ENCODE measurements around the gene CADPS. TPM values are rescaled to one million over a fixed set of nuclear protein-coding genes. Genes with fewer than 3 reads are reported as not detected.

Gene CADPS
- total RNA-seq, 1 experiment from 2014 or later: not detected

- no peak for DNase-seq
- no peaks in the 10 kb centered on the region for H3K36me3 ChIP-seq (ENCODE audit: low read depth, low read length)
- H3K79me2 ChIP-seq (ENCODE audit: low read length): no peaks in the 10 kb centered on the region
- ChIA-PET CTCF (no interaction called here), POLR2A (ENCODE audit: unreplicated experiment) (no interaction called here)
- no peak overlapping the region for H3K4me2 ChIP-seq (ENCODE audit: low read length)
- peaks cover 3% of the 10 kb centered on the region; the same call in 1 of the 2 replicates for H3K27me3 ChIP-seq (ENCODE audit: low read length)
- no peak for ATAC-seq
- H3K4me3 ChIP-seq (ENCODE audit: low read length): no peak overlapping the region
- H3F3A ChIP-seq (ENCODE audit: low read length, unreplicated experiment): no peaks in the 10 kb centered on the region
- no peaks in the 10 kb centered on the region for H3K4me1 ChIP-seq (ENCODE audit: insufficient read depth, low read length)
- H3K9me3 ChIP-seq (ENCODE audit: low read length): no peaks in the 10 kb centered on the region
- H3K27ac ChIP-seq (ENCODE audit: low read length): no peak overlapping the region
- intact Hi-C loops (cut with micrococcal nuclease): no loop called here
- H3K9ac ChIP-seq (ENCODE audit: low read length): no peak overlapping the region
- no TSS peak for BruUV-seq (replicated peaks)
- no peaks in the 10 kb centered on the region for H3K9me2 ChIP-seq (replicated peaks; ENCODE audit: low read length)
- H2AFZ ChIP-seq (ENCODE audit: low read length): no peak overlapping the region
- H4K20me1 ChIP-seq (ENCODE audit: low read length): no peaks in the 10 kb centered on the region
- TF ChIP-seq EZH2 (IDR thresholded peaks at IDR 0.05; ENCODE audit: low read length, unreplicated experiment) (no peak), EZH2phosphoT487 (IDR thresholded peaks at IDR 0.05; ENCODE audit: borderline replicate concordance, low read length) (no peak), CTCF (conservative IDR thresholded peaks at IDR 0.05; ENCODE audit: low read depth, low read length) (no peak)
These were observed 374.5 kb downstream of the CADPS start for GRCh38 chr3:62500556-62501288.

- no peak for DNase-seq
- ChIA-PET CTCF (no interaction called here), POLR2A (ENCODE audit: unreplicated experiment) (no interaction called here)
- H3K79me2 ChIP-seq (ENCODE audit: low read length): no peaks in the 10 kb centered on the region
- no peaks in the 10 kb centered on the region for H3K36me3 ChIP-seq (ENCODE audit: low read depth, low read length)
- H3K27ac ChIP-seq (ENCODE audit: low read length): no peak overlapping the region
- no peaks in the 10 kb centered on the region for H4K20me1 ChIP-seq (ENCODE audit: low read length)
- no peaks in the 10 kb centered on the region for H3F3A ChIP-seq (ENCODE audit: low read length, unreplicated experiment)
- no TSS peak for BruUV-seq (replicated peaks)
- no peaks in the 10 kb centered on the region for H3K9me3 ChIP-seq (ENCODE audit: low read length)
- H3K27me3 ChIP-seq (ENCODE audit: low read length): peaks cover 3% of the 10 kb centered on the region; the same call in 1 of the 2 replicates
- no peak for ATAC-seq
- TF ChIP-seq CTCF (conservative IDR thresholded peaks at IDR 0.05; ENCODE audit: low read depth, low read length): no peak
- TF ChIP-seq EZH2 (IDR thresholded peaks at IDR 0.05; ENCODE audit: low read length, unreplicated experiment): no peak
- no peak for TF ChIP-seq EZH2phosphoT487 (IDR thresholded peaks at IDR 0.05; ENCODE audit: borderline replicate concordance, low read length)
- no peak overlapping the region for H3K9ac ChIP-seq (ENCODE audit: low read length)
- H3K4me3 ChIP-seq (ENCODE audit: low read length): no peak overlapping the region
- no peaks in the 10 kb centered on the region for H3K9me2 ChIP-seq (replicated peaks; ENCODE audit: low read length)
- no peak overlapping the region for H2AFZ ChIP-seq (ENCODE audit: low read length)
- intact Hi-C loops (cut with micrococcal nuclease): no loop called here
- H3K4me2 ChIP-seq (ENCODE audit: low read length): no peak overlapping the region
- H3K4me1 ChIP-seq (ENCODE audit: insufficient read depth, low read length): no peaks in the 10 kb centered on the region
These were observed 378.1 kb downstream of the CADPS start for GRCh38 chr3:62497156-62497555.

GRCh38 chr3:62496503-62496902, 378.7 kb downstream of the CADPS start:
- no peaks in the 10 kb centered on the region for H3F3A ChIP-seq (ENCODE audit: low read length, unreplicated experiment)
- H3K9me3 ChIP-seq (ENCODE audit: low read length): no peaks in the 10 kb centered on the region
- no peaks in the 10 kb centered on the region for H3K9me2 ChIP-seq (replicated peaks; ENCODE audit: low read length)
- H4K20me1 ChIP-seq (ENCODE audit: low read length): no peaks in the 10 kb centered on the region
- H3K36me3 ChIP-seq (ENCODE audit: low read depth, low read length): no peaks in the 10 kb centered on the region
- CTCF ChIA-PET: no interaction called here
- ATAC-seq: no peak
- DNase-seq: no peak
- H3K4me1 ChIP-seq (ENCODE audit: insufficient read depth, low read length): no peaks in the 10 kb centered on the region
- no peak overlapping the region for H2AFZ ChIP-seq (ENCODE audit: low read length)
- H3K9ac ChIP-seq (ENCODE audit: low read length): no peak overlapping the region
- peaks cover 3% of the 10 kb centered on the region; the same call in 1 of the 2 replicates for H3K27me3 ChIP-seq (ENCODE audit: low read length)
- no TSS peak for BruUV-seq (replicated peaks)
- no peak overlapping the region for H3K27ac ChIP-seq (ENCODE audit: low read length)
- no peak overlapping the region for H3K4me3 ChIP-seq (ENCODE audit: low read length)
- TF ChIP-seq CTCF (conservative IDR thresholded peaks at IDR 0.05; ENCODE audit: low read depth, low read length) (no peak), EZH2phosphoT487 (IDR thresholded peaks at IDR 0.05; ENCODE audit: borderline replicate concordance, low read length) (no peak), EZH2 (IDR thresholded peaks at IDR 0.05; ENCODE audit: low read length, unreplicated experiment) (no peak)
- no peak overlapping the region for H3K4me2 ChIP-seq (ENCODE audit: low read length)
- POLR2A ChIA-PET (ENCODE audit: unreplicated experiment): no interaction called here
- intact Hi-C loops (cut with micrococcal nuclease): no loop called here
- H3K79me2 ChIP-seq (ENCODE audit: low read length): no peaks in the 10 kb centered on the region
